Fibroblast of lung (primary cell): ENCODE data around the gene CHST11. TPM values are rescaled to one million over a fixed set of nuclear protein-coding genes. Genes with fewer than 3 reads are reported as not detected.

Experiments
- DNase-seq, 2 donors: peaks; one replicate each; pipeline versions ENCODE4 v3.0.0 to v3.0.0-alpha.2; 2010; ENCODE audit warnings: low read depth in 2 of 2
- H2AFZ ChIP-seq: 2 replicates; pipeline ENCODE4 v1.5.1; 2012; ENCODE audit warnings: low read length, control low read depth, inconsistent platforms
- H3K27ac ChIP-seq: 2 replicates; pipeline ENCODE4 v1.5.1; 2011; ENCODE audit warnings: low read length, control low read depth; ENCODE audit not compliant: insufficient read depth
- H3K27me3 ChIP-seq: 2 replicates; pipeline ENCODE4 v1.5.1; 2011; ENCODE audit warnings: mild to moderate bottlenecking, low read length; ENCODE audit not compliant: control insufficient read depth, insufficient read depth
- H3K36me3 ChIP-seq: 2 replicates; pipeline ENCODE4 v1.5.1; 2011; ENCODE audit warnings: low read length; ENCODE audit not compliant: control insufficient read depth, insufficient read depth
- H3K4me1 ChIP-seq: 2 replicates; pipeline ENCODE4 v1.5.1; 2011; ENCODE audit warnings: low read length; ENCODE audit not compliant: control insufficient read depth, insufficient read depth; ENCODE audit errors: extremely low read depth
- H3K4me2 ChIP-seq: 2 replicates; pipeline ENCODE4 v1.5.1; 2011; ENCODE audit warnings: low read length, control low read depth; ENCODE audit not compliant: insufficient read depth; ENCODE audit errors: extremely low read depth
- H3K4me3 ChIP-seq, 4 experiments: fragments of 200-600 bp in 1 of 4; sonication (generic) in 1 of 4; replicated peaks in 1 of 4; 2 replicates each; pipeline ENCODE4 v1.5.1; 2011 to 2016; ENCODE audit warnings: low read length in 4 of 4, low read depth in 3 of 4, mild to moderate bottlenecking in 3 of 4, control low read depth in 2 of 4, inconsistent platforms in 1 of 4, mixed read lengths in 1 of 4; ENCODE audit not compliant: insufficient read depth in 1 of 4; ENCODE audit errors: control extremely low read depth in 1 of 4
- H3K79me2 ChIP-seq: 2 replicates; pipeline ENCODE4 v1.5.1; 2012; ENCODE audit warnings: mild to moderate bottlenecking, low read length, inconsistent platforms; ENCODE audit not compliant: control insufficient read depth, insufficient read depth
- H3K9ac ChIP-seq: 2 replicates; pipeline ENCODE4 v1.5.1; 2011; ENCODE audit warnings: mild to moderate bottlenecking, low read length, control low read depth; ENCODE audit not compliant: insufficient read depth
- H3K9me3 ChIP-seq: 2 replicates; pipeline ENCODE4 v1.5.1; 2012; ENCODE audit warnings: low read depth, low read length; ENCODE audit not compliant: control insufficient read depth, insufficient read depth
- H4K20me1 ChIP-seq: 2 replicates; pipeline ENCODE4 v1.5.1; 2011; ENCODE audit warnings: low read length; ENCODE audit not compliant: control insufficient read depth, insufficient read depth; ENCODE audit errors: extremely low read depth
- CTCF ChIP-seq, 2 donors: IDR thresholded peaks in 1 of 2; conservative IDR thresholded peaks in 1 of 2; 1 replicate in 1 of 2; 2 replicates in 1 of 2; pipeline ENCODE4 v1.5.1; 2011 to 2012; ENCODE audit warnings: low read length in 2 of 2, control low read depth in 1 of 2, inconsistent platforms in 1 of 2, low read depth in 1 of 2, mild to moderate bottlenecking in 1 of 2
- EZH2 ChIP-seq: IDR thresholded peaks from 2 replicates; pipeline ENCODE4 v1.5.1; 2012; ENCODE audit warnings: low read length, control low read depth, mild to moderate bottlenecking; ENCODE audit errors: missing control alignments
- polyA plus RNA-seq, 2 donors: library from polyadenylated mRNA; depleted of rRNA in 1 of 2; stranded (reverse) in 1 of 2; unstranded in 1 of 2; fragments of >200 nt; gene quantifications; 2 replicates each; pipeline ENCODE4 v1.2.1, GENCODE V29; 2011 to 2012; ENCODE audit warnings: missing spikeins in 1 of 2
- total RNA-seq: library from RNA; depleted of rRNA; stranded (reverse); fragments of >200 nt; gene quantifications from 2 replicates; pipeline ENCODE4 v1.2.1, GENCODE V29; 2014

Gene CHST11
- total and polyA plus RNA-seq, 2 donors (not counting 1 experiment from before 2014, with no cell fraction given), result 3.5 to 9.1 TPM

DNA sequence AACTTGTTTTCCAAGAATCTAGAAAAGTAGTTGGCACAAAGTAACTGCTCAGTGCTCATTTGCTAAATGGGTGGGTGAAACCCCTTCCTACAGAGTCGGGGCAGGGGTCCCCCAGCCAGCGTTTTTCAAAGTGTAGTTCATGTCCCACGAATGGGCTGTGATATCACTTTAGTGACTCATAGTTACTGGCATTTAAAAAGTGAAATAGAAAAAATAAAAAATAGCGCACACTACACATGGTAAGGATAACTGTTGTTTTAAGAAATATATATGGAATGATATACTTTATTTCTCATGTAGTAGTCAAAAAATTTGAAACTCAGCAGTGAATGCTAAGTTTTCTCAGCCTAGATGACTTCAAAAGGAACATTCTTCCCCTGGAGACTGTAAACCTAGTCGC, 250.4 kb downstream of the CHST11 start:
- TF ChIP-seq CTCF (conservative IDR thresholded peaks at IDR 0.05 in 1 of 2, IDR thresholded peaks at IDR 0.05 in 1 of 2; ENCODE audit: low read depth in 1 of 2, low read length in 2 of 2), result no peak
- no peak for TF ChIP-seq EZH2
- no peaks in the 10 kb centered on the region for H3K79me2 ChIP-seq
- H3K4me3 ChIP-seq, result no peak overlapping the region
- H3K4me2 ChIP-seq, result no peak overlapping the region
- H3K9me3 ChIP-seq, result no peaks in the 10 kb centered on the region
- no peak overlapping the region for H3K27ac ChIP-seq
- no peak overlapping the region for H2AFZ ChIP-seq
- H3K27me3 ChIP-seq, result no peaks in the 10 kb centered on the region
- peaks cover 30% of the 10 kb centered on the region for H3K4me1 ChIP-seq
- DNase-seq, result peak in 1 of 2 donors; percentile 42
- no peak overlapping the region for H3K9ac ChIP-seq
- H3K36me3 ChIP-seq, result no peaks in the 10 kb centered on the region
- no peaks in the 10 kb centered on the region for H4K20me1 ChIP-seq

DNA sequence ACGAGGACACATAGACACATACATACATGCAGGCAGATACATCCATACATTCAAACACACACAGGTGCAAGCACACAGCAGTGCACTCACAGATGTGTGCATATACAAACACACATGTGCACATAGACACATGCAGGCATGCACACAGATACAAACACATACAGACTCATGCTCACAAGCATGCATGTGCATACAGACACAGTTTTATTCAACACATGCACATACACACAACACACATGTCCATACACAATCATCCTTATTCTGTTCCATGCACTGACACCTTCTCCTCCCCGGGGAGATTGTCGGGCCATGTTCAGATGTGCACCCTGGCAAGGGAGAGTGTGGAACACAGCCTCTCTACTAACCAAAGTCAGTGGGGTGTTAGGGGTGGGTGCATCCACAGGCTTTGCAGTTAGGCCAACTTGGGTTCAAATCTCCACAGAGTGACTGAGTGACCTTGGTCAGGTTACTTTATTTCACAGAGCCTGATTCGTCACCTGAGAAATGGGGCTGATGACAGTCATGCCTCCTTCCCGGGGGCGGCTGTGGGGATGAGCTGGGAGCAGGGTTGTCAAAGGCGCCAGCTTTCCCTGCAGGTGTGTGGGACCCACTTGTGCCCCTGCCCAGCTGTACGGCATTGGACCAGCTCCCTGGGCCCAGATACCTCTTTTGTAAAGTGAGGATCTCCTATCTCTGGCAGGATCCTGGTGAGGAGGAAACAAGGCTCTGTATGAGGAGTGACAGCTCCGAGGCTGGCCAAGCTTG, 251.2 kb downstream of the CHST11 start:
- no peak for DNase-seq
- Histone ChIP-seq H3K4me1 (peaks cover 28% of the 10 kb centered on the region), H2AFZ (no peak overlapping the region), H3K9ac (no peak overlapping the region), H3K27ac (no peak overlapping the region), H3K27me3 (no peaks in the 10 kb centered on the region), H4K20me1 (no peaks in the 10 kb centered on the region), H3K4me2 (no peak overlapping the region), H3K36me3 (no peaks in the 10 kb centered on the region), H3K9me3 (no peaks in the 10 kb centered on the region), H3K79me2 (no peaks in the 10 kb centered on the region), H3K4me3 (no peak overlapping the region)
- TF ChIP-seq EZH2, result no peak
- TF ChIP-seq CTCF (conservative IDR thresholded peaks at IDR 0.05 in 1 of 2, IDR thresholded peaks at IDR 0.05 in 1 of 2; ENCODE audit: low read depth in 1 of 2, low read length in 2 of 2), result no peak

- no peaks in the 10 kb centered on the region for H3K36me3 ChIP-seq
- TF ChIP-seq CTCF (conservative IDR thresholded peaks at IDR 0.05 in 1 of 2, IDR thresholded peaks at IDR 0.05 in 1 of 2; ENCODE audit: low read depth in 1 of 2, low read length in 2 of 2) (no peak), EZH2 (no peak)
- no peaks in the 10 kb centered on the region for H4K20me1 ChIP-seq
- DNase-seq, result no peak
- H3K4me3 ChIP-seq, result no peak overlapping the region
- H3K9ac ChIP-seq, result no peak overlapping the region
- H3K27me3 ChIP-seq, result no peaks in the 10 kb centered on the region
- H2AFZ ChIP-seq, result no peak overlapping the region
- no peak overlapping the region for H3K27ac ChIP-seq
- H3K79me2 ChIP-seq, result no peaks in the 10 kb centered on the region
- H3K9me3 ChIP-seq, result no peaks in the 10 kb centered on the region
- no peak overlapping the region for H3K4me2 ChIP-seq
- H3K4me1 ChIP-seq, result peaks cover 26% of the 10 kb centered on the region
Measured at GRCh38 chr12:104708891-104709290, 252.1 kb downstream of the CHST11 start.
